HL-60/S4 (cell line): ENCODE measurements around the gene SPAG16.
"Not testable (repeated sequence)": the region's sequence is repeated elsewhere in the genome, so short reads cannot be mapped to it uniquely, and the experiment has no call there.

Experiments used
- in situ Hi-C: fragments of 300-500 bp; cut with MboI; formaldehyde crosslinking; loops from 2 replicates; pipeline ENCODE4 v1.14.3; 2022; ENCODE audit warnings: low sequenced_read_pairs

The SPAG16 gene

GRCh38 chr2:213266421-213266820 lies 17.8 kb upstream of the SPAG16 start:
- in situ Hi-C loops = loop anchor here (25.0 kb wide), 1 partner anchor 1721 kb away; no protein-coding TSS in a partner anchor

- in situ Hi-C loops = loop anchor here (25.0 kb wide), 1 partner anchor 1715 kb away; no protein-coding TSS in a partner anchor
These were observed 12.3 kb upstream of the SPAG16 start for GRCh38 chr2:213271947-213272346.

- in situ Hi-C loops = loop anchor here (25.0 kb wide), 1 partner anchor 1713 kb away; no protein-coding TSS in a partner anchor
These were observed 10.1 kb upstream of the SPAG16 start for GRCh38 chr2:213274143-213274542.

GRCh38 chr2:213275265-213275664 lies 9.0 kb upstream of the SPAG16 start:
- in situ Hi-C loops = no loop called here

GRCh38 chr2:213277134-213277533 lies 7.1 kb upstream of the SPAG16 start:
- in situ Hi-C loops = not testable (repeated sequence)

GRCh38 chr2:213279116-213279620 lies 5.1 kb upstream of the SPAG16 start:
- in situ Hi-C loops = no loop called here

- in situ Hi-C loops = no loop called here
These were observed 4.3 kb upstream of the SPAG16 start for GRCh38 chr2:213279971-213280370.

- in situ Hi-C loops = no loop called here
These were observed 3.1 kb upstream of the SPAG16 start for GRCh38 chr2:213281156-213281555.

GRCh38 chr2:213285404-213285803 lies 1.1 kb downstream of the SPAG16 start:
- in situ Hi-C loops = no loop called here

- in situ Hi-C loops = no loop called here
These were observed 1.9 kb downstream of the SPAG16 start for GRCh38 chr2:213286161-213286560.

GRCh38 chr2:213288913-213289700 lies 4.8 kb downstream of the SPAG16 start:
- in situ Hi-C loops = no loop called here

GRCh38 chr2:213290501-213290900 lies 6.2 kb downstream of the SPAG16 start:
- in situ Hi-C loops = no loop called here

GRCh38 chr2:213296270-213296669 lies 12.0 kb downstream of the SPAG16 start:
- in situ Hi-C loops = no loop called here

GRCh38 chr2:213306316-213306942 lies 22.2 kb downstream of the SPAG16 start:
- in situ Hi-C loops = no loop called here

- in situ Hi-C loops = no loop called here
These were observed 31.1 kb downstream of the SPAG16 start for GRCh38 chr2:213315168-213315876.

GRCh38 chr2:213316001-213316735 lies 31.9 kb downstream of the SPAG16 start:
- in situ Hi-C loops = no loop called here

GRCh38 chr2:213317929-213318328 lies 33.7 kb downstream of the SPAG16 start:
- in situ Hi-C loops = no loop called here

GRCh38 chr2:213320604-213321003 lies 36.3 kb downstream of the SPAG16 start:
- in situ Hi-C loops = no loop called here

GRCh38 chr2:213336253-213336770 lies 52.0 kb downstream of the SPAG16 start:
- in situ Hi-C loops = no loop called here

GRCh38 chr2:213353419-213353818 lies 69.2 kb downstream of the SPAG16 start:
- in situ Hi-C loops = no loop called here
